ENCODE data around the gene PLXNB2. TPM values are rescaled to one million over a fixed set of nuclear protein-coding genes. Genes with fewer than 3 reads are reported as not detected.

The PLXNB2 gene
- 142 and 195 TPM in 2 replicates for total RNA-seq
- polyA plus RNA-seq, result 77.0 and 83.2 TPM in 2 replicates

DNA sequence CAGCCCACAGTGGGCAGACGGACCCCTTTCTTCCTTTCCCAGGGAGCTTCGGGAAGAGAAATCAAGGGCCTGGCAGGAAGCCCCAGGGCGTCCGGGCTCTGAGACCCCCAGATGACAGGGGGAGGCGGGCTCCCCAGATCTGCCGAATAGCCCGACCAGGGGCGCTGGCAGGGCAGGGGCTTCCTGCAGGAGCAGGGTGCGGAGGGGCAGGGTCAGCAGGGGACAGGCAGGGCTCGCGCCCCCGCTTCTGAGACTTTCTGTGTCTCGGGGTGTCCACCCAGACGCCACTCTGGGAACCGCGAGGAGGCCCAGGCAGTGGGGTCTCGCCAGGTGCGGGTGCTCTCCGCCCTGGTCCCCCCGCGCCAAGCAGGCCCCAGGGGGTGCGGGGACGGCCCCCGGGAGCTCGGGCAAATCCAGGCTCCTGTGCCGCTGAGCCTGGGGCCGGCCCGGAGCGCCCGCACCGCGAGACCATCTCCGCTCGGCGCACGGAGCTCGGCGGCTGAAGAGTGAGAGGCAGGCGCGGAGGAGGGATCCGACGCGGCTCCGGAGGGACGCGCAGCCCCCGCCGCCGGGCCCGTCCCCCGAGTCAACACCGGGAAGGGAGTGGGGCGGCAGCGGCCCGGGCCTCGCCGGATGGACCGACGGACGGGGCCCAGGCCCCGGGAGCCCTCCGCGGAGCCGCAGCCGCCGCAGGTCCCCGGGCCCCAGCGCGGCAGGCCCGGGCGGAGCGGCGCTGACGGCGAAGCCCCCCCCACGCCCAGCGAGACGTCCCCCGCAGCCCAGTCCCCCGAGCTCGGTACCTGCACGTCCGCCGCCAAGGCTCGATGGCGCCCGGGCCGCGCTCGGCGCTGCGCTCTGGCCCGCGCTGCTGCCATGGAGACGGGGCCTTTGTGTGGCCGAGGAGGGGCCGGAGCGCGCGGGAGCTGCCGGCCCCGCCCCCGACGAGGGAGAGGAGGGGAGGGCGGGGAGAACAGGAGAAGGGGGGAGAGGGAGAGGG, at the start of gene PLXNB2:
TSS of gene PLXNB2 (minus strand) at position 894 of the 997 bp plus-strand sequence. CDS start 17,062 bp downstream, outside the sequence.
- no peaks in the 10 kb centered on the region for H3K27me3 ChIP-seq
- TF ChIP-seq, protein P1, sequence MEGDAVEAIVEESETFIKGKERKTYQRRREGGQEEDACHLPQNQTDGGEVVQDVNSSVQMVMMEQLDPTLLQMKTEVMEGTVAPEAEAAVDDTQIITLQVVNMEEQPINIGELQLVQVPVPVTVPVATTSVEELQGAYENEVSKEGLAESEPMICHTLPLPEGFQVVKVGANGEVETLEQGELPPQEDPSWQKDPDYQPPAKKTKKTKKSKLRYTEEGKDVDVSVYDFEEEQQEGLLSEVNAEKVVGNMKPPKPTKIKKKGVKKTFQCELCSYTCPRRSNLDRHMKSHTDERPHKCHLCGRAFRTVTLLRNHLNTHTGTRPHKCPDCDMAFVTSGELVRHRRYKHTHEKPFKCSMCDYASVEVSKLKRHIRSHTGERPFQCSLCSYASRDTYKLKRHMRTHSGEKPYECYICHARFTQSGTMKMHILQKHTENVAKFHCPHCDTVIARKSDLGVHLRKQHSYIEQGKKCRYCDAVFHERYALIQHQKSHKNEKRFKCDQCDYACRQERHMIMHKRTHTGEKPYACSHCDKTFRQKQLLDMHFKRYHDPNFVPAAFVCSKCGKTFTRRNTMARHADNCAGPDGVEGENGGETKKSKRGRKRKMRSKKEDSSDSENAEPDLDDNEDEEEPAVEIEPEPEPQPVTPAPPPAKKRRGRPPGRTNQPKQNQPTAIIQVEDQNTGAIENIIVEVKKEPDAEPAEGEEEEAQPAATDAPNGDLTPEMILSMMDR (IDR thresholded peaks at IDR 0.05; ENCODE audit: low read depth, low read length), result no peak
- DNase-seq (ENCODE audit: low read depth in 1 of 2, low spot score in 1 of 2), result peak; percentile 88 to 91
- H3K36me3 ChIP-seq, result no peaks in the 10 kb centered on the region
- no peaks in the 10 kb centered on the region for H3K9me3 ChIP-seq (ENCODE audit: low read depth)
- H3K4me3 ChIP-seq, result peak within 1 kb of the TSS; percentile 77
- H3K27ac ChIP-seq, result peak within 1 kb of the TSS; percentile 83
- peaks cover 52% of the 10 kb centered on the region for H3K4me1 ChIP-seq (ENCODE audit: low read depth)

DNA sequence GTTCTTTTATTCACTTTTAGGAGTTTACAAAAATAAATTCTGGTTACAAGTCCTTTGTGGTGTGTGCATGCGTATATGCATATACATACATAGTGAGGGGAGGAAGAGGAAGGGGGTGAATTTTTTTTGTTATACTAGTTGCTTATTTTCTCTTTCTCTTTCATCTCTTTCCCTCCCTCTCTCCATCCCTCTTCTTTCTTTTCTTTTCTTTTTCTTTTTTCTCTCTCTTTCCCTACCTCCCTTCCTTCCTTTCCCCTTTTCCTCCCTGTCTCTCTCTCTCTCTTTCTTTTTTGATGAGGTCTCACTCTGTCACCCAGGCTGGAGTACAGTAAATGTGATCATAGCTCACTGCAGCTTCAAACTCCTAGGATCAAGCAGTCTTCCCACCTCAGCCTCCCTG, 49.8 kb upstream of the PLXNB2 start:
- Histone ChIP-seq H3K9me3 (ENCODE audit: low read depth) (no peaks in the 10 kb centered on the region), H3K4me1 (ENCODE audit: low read depth) (no peaks in the 10 kb centered on the region), H3K36me3 (no peaks in the 10 kb centered on the region), H3K27me3 (no peaks in the 10 kb centered on the region), H3K4me3 (no peak overlapping the region), H3K27ac (no peak overlapping the region)
- TF ChIP-seq, protein P1 (IDR thresholded peaks at IDR 0.05; ENCODE audit: low read depth, low read length), result no peak
- no peak for DNase-seq (ENCODE audit: low read depth in 1 of 2, low spot score in 1 of 2)

DNA sequence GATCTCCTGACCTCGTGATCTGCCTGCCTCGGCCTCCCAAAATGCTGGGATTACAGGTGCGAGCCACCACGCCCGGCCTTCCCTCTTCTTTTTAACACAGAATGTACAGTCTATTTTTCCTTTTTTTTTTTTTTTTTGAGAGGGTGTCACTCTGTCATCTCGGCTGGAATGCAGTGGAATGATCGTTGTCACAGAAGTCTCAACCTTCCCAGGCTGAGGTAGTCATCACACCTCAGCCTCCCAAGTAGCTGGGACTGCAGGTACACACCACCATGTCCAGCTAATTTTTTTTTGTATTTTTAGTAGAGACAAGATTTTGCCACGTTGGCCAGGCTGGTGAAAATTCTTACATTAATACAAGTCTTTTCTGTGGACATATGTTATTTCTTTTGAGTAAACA, 48.7 kb upstream of the PLXNB2 start:
- TF ChIP-seq, protein P1 (IDR thresholded peaks at IDR 0.05; ENCODE audit: low read depth, low read length), result no peak
- Histone ChIP-seq H3K4me3 (no peak overlapping the region), H3K27me3 (no peaks in the 10 kb centered on the region), H3K4me1 (ENCODE audit: low read depth) (no peaks in the 10 kb centered on the region), H3K27ac (no peak overlapping the region), H3K36me3 (no peaks in the 10 kb centered on the region), H3K9me3 (ENCODE audit: low read depth) (no peaks in the 10 kb centered on the region)
- DNase-seq (ENCODE audit: low read depth in 1 of 2, low spot score in 1 of 2), result no peak

GRCh38 chr22:50348058-50348457, 40.6 kb upstream of the PLXNB2 start:
- no peaks in the 10 kb centered on the region for H3K27me3 ChIP-seq
- H3K36me3 ChIP-seq, result no peaks in the 10 kb centered on the region
- no peak overlapping the region for H3K4me3 ChIP-seq
- TF ChIP-seq, protein P1 (IDR thresholded peaks at IDR 0.05; ENCODE audit: low read depth, low read length), result no peak
- DNase-seq (ENCODE audit: low read depth in 1 of 2, low spot score in 1 of 2), result no peak
- no peaks in the 10 kb centered on the region for H3K9me3 ChIP-seq (ENCODE audit: low read depth)
- no peaks in the 10 kb centered on the region for H3K4me1 ChIP-seq (ENCODE audit: low read depth)
- no peak overlapping the region for H3K27ac ChIP-seq

- DNase-seq (ENCODE audit: low read depth in 1 of 2, low spot score in 1 of 2), result no peak
- Histone ChIP-seq H3K4me1 (ENCODE audit: low read depth) (no peaks in the 10 kb centered on the region), H3K9me3 (ENCODE audit: low read depth) (no peaks in the 10 kb centered on the region), H3K4me3 (no peak overlapping the region), H3K27ac (no peak overlapping the region), H3K36me3 (no peaks in the 10 kb centered on the region), H3K27me3 (no peaks in the 10 kb centered on the region)
- TF ChIP-seq, protein P1 (IDR thresholded peaks at IDR 0.05; ENCODE audit: low read depth, low read length), result no peak
Observed at GRCh38 chr22:50347157-50347556, 39.7 kb upstream of the PLXNB2 start.

Data from cardiac muscle cell (in vitro differentiated cells and primary cell).